ENCODE data around the gene EGFLAM.

Gene EGFLAM

GRCh38 chr5:38452201-38452600 lies 193.8 kb downstream of the EGFLAM start:
- DNase-seq: no peak

- peak; percentile 20 to 77 for DNase-seq
Measured at GRCh38 chr5:38453506-38453905, 195.1 kb downstream of the EGFLAM start.

GRCh38 chr5:38453921-38454320 lies 195.6 kb downstream of the EGFLAM start:
- DNase-seq: no peak

GRCh38 chr5:38455796-38456330 lies 197.5 kb downstream of the EGFLAM start:
- DNase-seq: no peak

- no peak for DNase-seq
Measured at GRCh38 chr5:38456657-38457399, 198.5 kb downstream of the EGFLAM start.

- DNase-seq: no peak
Measured at GRCh38 chr5:38458174-38458573, 199.8 kb downstream of the EGFLAM start.

GRCh38 chr5:38462976-38463633 lies 204.7 kb downstream of the EGFLAM start:
- no peak for DNase-seq

GRCh38 chr5:38463634-38464521 lies 205.5 kb downstream of the EGFLAM start:
- no peak for DNase-seq

GRCh38 chr5:38465061-38465460 lies 206.7 kb downstream of the EGFLAM start:
- DNase-seq: no peak

- no peak for DNase-seq
Measured at GRCh38 chr5:38465702-38466423, 207.5 kb downstream of the EGFLAM start.

GRCh38 chr5:38466424-38467189 lies 208.2 kb downstream of the EGFLAM start:
- no peak for DNase-seq

- DNase-seq: no peak
Measured at GRCh38 chr5:38467353-38468040, 209.1 kb downstream of the EGFLAM start.

GRCh38 chr5:38468202-38468673 lies 209.9 kb downstream of the EGFLAM start:
- no peak for DNase-seq

GRCh38 chr5:38468978-38469706 lies 210.8 kb downstream of the EGFLAM start:
- DNase-seq: no peak

GRCh38 chr5:38469707-38470267 lies 211.4 kb downstream of the EGFLAM start:
- DNase-seq: no peak

GRCh38 chr5:38471709-38472108 lies 213.3 kb downstream of the EGFLAM start:
- no peak for DNase-seq

- DNase-seq: no peak
Measured at GRCh38 chr5:38472541-38472940, 214.2 kb downstream of the EGFLAM start.

- DNase-seq: no peak
Measured at GRCh38 chr5:38473008-38473407, 214.6 kb downstream of the EGFLAM start.

GRCh38 chr5:38478166-38478565 lies 219.8 kb downstream of the EGFLAM start:
- no peak for DNase-seq

GRCh38 chr5:38478878-38479277 lies 220.5 kb downstream of the EGFLAM start:
- DNase-seq: no peak

All from bone marrow (tissue), 2 donors.